IMR-90 (cell line): Measurements from ENCODE around the gene PUM2. TPM values are rescaled to one million over a fixed set of nuclear protein-coding genes. Genes with fewer than 3 reads are reported as not detected.

Experiments used
- ATAC-seq: fragments of 200-7000 bp; cut with Tn5 transposase; 2 replicates; pipeline ENCODE4 v1.9.1; 2020; ENCODE audit warnings: low read depth, mild to moderate bottlenecking, moderate library complexity
- BruUV-seq: library from RNA; stranded (reverse); fragments of 400-500 nt; replicated peaks from 2 replicates; lab custom pipeline; 2021; lab: Mats Ljungman, UMichigan
- CTCF ChIA-PET: fragments of 300-600 bp; formaldehyde crosslinking; extraction: SDS; loops from one replicate; lab custom pipeline; 2021; ENCODE audit warnings: antibody characterized with exemption; lab: Yijun Ruan, JAX
- POLR2A ChIA-PET: fragments of 300-600 bp; sonication (Branson Sonifier 250); formaldehyde crosslinking; loops from one replicate; lab custom pipeline; 2022; ENCODE audit warnings: antibody characterized with exemption; ENCODE audit not compliant: unreplicated experiment; lab: Charles Lee
- DNase-seq: peaks from one replicate; pipeline ENCODE4 v3.0.0; 2013
- H2AFZ ChIP-seq: replicated peaks from 2 replicates; pipeline ENCODE3; 2013; ENCODE audit warnings: low read length, mild to moderate bottlenecking; ENCODE audit not compliant: poor library complexity
- H2AK5ac ChIP-seq: 2 replicates; pipeline ENCODE4 v1.6.1; 2013; ENCODE audit warnings: low read depth, low read length, inconsistent platforms
- H2AK9ac ChIP-seq: replicated peaks from 2 replicates; pipeline ENCODE3; 2013; ENCODE audit warnings: mild to moderate bottlenecking, low read depth, low read length, moderate library complexity; ENCODE audit not compliant: poor library complexity
- H2BK120ac ChIP-seq: 2 replicates; pipeline ENCODE4 v1.6.1; 2013; ENCODE audit warnings: low read depth, low read length, inconsistent platforms
- H2BK15ac ChIP-seq: 3 replicates; pipeline ENCODE4 v1.6.1; 2013; ENCODE audit warnings: low read depth, low read length, inconsistent platforms
- H2BK20ac ChIP-seq: 2 replicates; pipeline ENCODE4 v1.6.1; 2013; ENCODE audit warnings: low read depth, mild to moderate bottlenecking, inconsistent platforms, low read length, moderate library complexity
- H2BK5ac ChIP-seq: 2 replicates; pipeline ENCODE4 v1.6.1; 2013; ENCODE audit warnings: mild to moderate bottlenecking, low read depth, low read length, inconsistent platforms; ENCODE audit not compliant: poor library complexity, severe bottlenecking
- H3K14ac ChIP-seq: replicated peaks from 2 replicates; pipeline ENCODE4 v1.6.1; 2013; ENCODE audit warnings: low read depth, low read length, inconsistent platforms
- H3K18ac ChIP-seq: 2 replicates; pipeline ENCODE4 v1.6.1; 2013; ENCODE audit warnings: low read depth, low read length, control low read depth
- H3K23ac ChIP-seq: 2 replicates; pipeline ENCODE4 v1.6.1; 2013; ENCODE audit warnings: low read depth, low read length, inconsistent platforms
- H3K27ac ChIP-seq: 2 replicates; pipeline ENCODE4 v1.5.1; 2013; ENCODE audit warnings: mild to moderate bottlenecking, control low read depth, low read length; ENCODE audit not compliant: insufficient read depth
- H3K27me3 ChIP-seq: 2 replicates; pipeline ENCODE4 v1.6.1; 2013; ENCODE audit warnings: low read length; ENCODE audit not compliant: control insufficient read depth, insufficient read depth
- H3K36me3 ChIP-seq: 2 replicates; pipeline ENCODE4 v1.6.1; 2013; ENCODE audit warnings: low read length, mixed read lengths; ENCODE audit not compliant: control insufficient read depth, insufficient read depth
- H3K4ac ChIP-seq: 2 replicates; pipeline ENCODE4 v1.6.1; 2013; ENCODE audit warnings: low read depth, low read length, inconsistent platforms
- H3K4me1 ChIP-seq: 2 replicates; pipeline ENCODE4 v1.6.1; 2013; ENCODE audit warnings: low read length, mixed read lengths; ENCODE audit not compliant: control insufficient read depth, insufficient read depth
- H3K4me2 ChIP-seq: 2 replicates; pipeline ENCODE4 v1.6.1; 2013; ENCODE audit warnings: low read depth, mild to moderate bottlenecking, control low read depth, low read length, moderate library complexity
- H3K4me3 ChIP-seq: 2 replicates; pipeline ENCODE4 v1.5.1; 2013; ENCODE audit warnings: low read depth, mild to moderate bottlenecking, control low read depth, low read length, moderate library complexity; ENCODE audit not compliant: insufficient read depth
- H3K56ac ChIP-seq: 2 replicates; pipeline ENCODE4 v1.6.1; 2013; ENCODE audit warnings: low read length, inconsistent platforms; ENCODE audit not compliant: insufficient read depth; ENCODE audit errors: extremely low read depth
- H3K79me1 ChIP-seq, 2 experiments: 2 replicates each; pipeline ENCODE4 v1.6.1; 2013; ENCODE audit warnings: low read length in 2 of 2, inconsistent platforms in 1 of 2, low read depth in 1 of 2
- H3K9ac ChIP-seq: 2 replicates; pipeline ENCODE4 v1.6.1; 2013; ENCODE audit warnings: low read depth, low read length, control low read depth
- H3K9me1 ChIP-seq: 2 replicates; pipeline ENCODE4 v1.6.1; 2013; ENCODE audit warnings: low read length, inconsistent platforms; ENCODE audit not compliant: insufficient read depth
- H3K9me3 ChIP-seq: 2 replicates; pipeline ENCODE4 v1.6.1; 2013; ENCODE audit warnings: low read length; ENCODE audit not compliant: control insufficient read depth, insufficient read depth
- H4K20me1 ChIP-seq: 2 replicates; pipeline ENCODE4 v1.6.1; 2013; ENCODE audit warnings: low read length, inconsistent platforms; ENCODE audit not compliant: insufficient read depth
- H4K5ac ChIP-seq: 2 replicates; pipeline ENCODE4 v1.6.1; 2013; ENCODE audit warnings: mild to moderate bottlenecking, low read depth, low read length, control low read depth
- H4K8ac ChIP-seq, 2 experiments: 2 replicates each; pipeline ENCODE4 v1.6.1; 2013; ENCODE audit warnings: low read depth in 2 of 2, low read length in 2 of 2, control low read depth in 1 of 2, inconsistent platforms in 1 of 2
- H4K91ac ChIP-seq: 2 replicates; pipeline ENCODE4 v1.6.1; 2013; ENCODE audit warnings: low read depth, low read length, inconsistent platforms; ENCODE audit not compliant: insufficient read depth
- BHLHE40 ChIP-seq: fragments of 150-350 bp; IDR thresholded peaks from 2 replicates; pipeline ENCODE4 v1.6.1; 2016; ENCODE audit warnings: mild to moderate bottlenecking, low read depth, low read length
- CTCF ChIP-seq: conservative IDR thresholded peaks from 2 replicates; pipeline ENCODE4 v1.5.1; 2012; ENCODE audit warnings: mild to moderate bottlenecking, low read depth, low read length, improper control_type of control experiment
- ELK1 ChIP-seq: fragments of 150-350 bp; IDR thresholded peaks from 2 replicates; pipeline ENCODE4 v1.6.1; 2016; ENCODE audit warnings: low read depth, mild to moderate bottlenecking, low read length, moderate library complexity, borderline replicate concordance
- FOS ChIP-seq: fragments of 150-350 bp; IDR thresholded peaks from 2 replicates; pipeline ENCODE4 v1.6.1; 2016; ENCODE audit warnings: low read depth, low read length
- MAFK ChIP-seq: IDR thresholded peaks from 2 replicates; pipeline ENCODE4 v1.6.1; 2012; ENCODE audit warnings: low read depth, low read length, improper control_type of control experiment
- RAD21 ChIP-seq: IDR thresholded peaks from 2 replicates; pipeline ENCODE4 v1.6.1; 2012; ENCODE audit warnings: low read length, improper control_type of control experiment
- RFX5 ChIP-seq: IDR thresholded peaks from 2 replicates; pipeline ENCODE4 v1.8.0; 2012; ENCODE audit warnings: low read depth, mild to moderate bottlenecking, low read length, moderate library complexity
- SMC3 ChIP-seq: fragments of 150-350 bp; IDR thresholded peaks from 2 replicates; pipeline ENCODE4 v1.6.1; 2016; ENCODE audit warnings: low read depth, mild to moderate bottlenecking, antibody characterized with exemption, low read length, moderate library complexity
- WGBS, 2 experiments: methylation state at CpG; one replicate each; pipeline versions ENCODE4 v1.1.5 to v1.1.7; 2013; ENCODE audit warnings: missing lambda C conversion rate in 2 of 2; ENCODE audit not compliant: insufficient read length in 1 of 2; ENCODE audit errors: extremely low coverage in 2 of 2; 5-methylcytosine and 5-hydroxymethylcytosine counted together
- dilution Hi-C: fragments of 300-500 bp; cut with HindIII; formaldehyde crosslinking; loops from one replicate; pipeline ENCODE4 v1.14.3; 2018; ENCODE audit warnings: low sequenced_read_pairs; ENCODE audit not compliant: unreplicated experiment
- in situ Hi-C: fragments of 300-500 bp; cut with MboI; formaldehyde crosslinking; loops from 3 replicates; pipeline ENCODE4 v1.14.3; 2019; ENCODE audit warnings: low sequenced_read_pairs, inconsistent platforms, mixed read lengths
- intact Hi-C: fragments of 100-400 bp; cut with micrococcal nuclease; formaldehyde crosslinking; loops from 2 replicates; pipeline ENCODE4 v1.10.0; 2022
- polyA plus RNA-seq, 3 experiments: library from polyadenylated mRNA; depleted of rRNA; stranded (reverse); fragments of >200 nt; gene quantifications; 2 replicates each; pipeline ENCODE4 v1.2.3, GENCODE V29; 2012; ENCODE audit warnings: low replicate concordance in 1 of 3
- total RNA-seq: library from RNA; depleted of rRNA; stranded (reverse); fragments of >200 nt; gene quantifications from 2 replicates; pipeline ENCODE4 v1.2.3, GENCODE V29; 2012

Gene PUM2
- total and polyA plus RNA-seq, 2 of the 4 experiments (the other 2 are of a cell fraction), result 18.8 to 38.4 TPM

- TF ChIP-seq SMC3 (no peak), FOS (no peak)
Observed at GRCh38 chr2:20218331-20219320, 132.0 kb downstream of the PUM2 start (continued).

- Histone ChIP-seq H2AK9ac (no peak overlapping the region), H3K4me2 (no peak overlapping the region), H4K91ac (no peak overlapping the region), H3K27me3 (no peaks in the 10 kb centered on the region), H3K4me1 (peaks cover 23% of the 10 kb centered on the region), H2BK5ac (no peak overlapping the region), H2BK15ac (no peak overlapping the region), H2BK120ac (no peak overlapping the region), H3K4ac (no peak overlapping the region), H2AFZ (no peak overlapping the region), H2AK5ac (peak overlapping the region; percentile 19; the same call in 1 of the 2 replicates), H4K8ac (no peak overlapping the region), H3K79me1 (peaks cover 0 to 41% of the 10 kb centered on the region in 2 experiments; a peak in 2 of 4 replicates), H3K23ac (no peak overlapping the region), H2BK20ac (no peak overlapping the region), H3K18ac (no peak overlapping the region), H4K5ac (no peak overlapping the region), H3K27ac (no peak overlapping the region), H3K4me3 (no peak overlapping the region), H3K9ac (no peak overlapping the region), H3K56ac (no peak overlapping the region), H3K36me3 (no peaks in the 10 kb centered on the region), H3K9me3 (no peaks in the 10 kb centered on the region), H3K9me1 (peaks cover 15% of the 10 kb centered on the region), H3K14ac (no peak overlapping the region), H4K20me1 (0 out of 2 replicates have a peak, but pooled peaks cover 3% of the 10 kb centered on the region)
- DNase-seq (no peak), ATAC-seq (no peak)
- dilution Hi-C loops, result no loop called here
- intact Hi-C loops, result no loop called here
- ChIA-PET CTCF (no interaction called here), POLR2A (no interaction called here)
- no TSS peak for BruUV-seq
- in situ Hi-C loops, result no loop called here
- 96% methylated on average over 8 of the region's 21 CpGs; no CpG with 5 or more reads in 1 of the 2 experiments for WGBS, 2 experiments
- TF ChIP-seq MAFK (no peak), FOS (no peak), RFX5 (no peak), SMC3 (no peak), ELK1 (no peak), BHLHE40 (no peak), RAD21 (no peak), CTCF (no peak)
Observed at GRCh38 chr2:20217041-20217970, 133.3 kb downstream of the PUM2 start.
